ENCODE results near the gene GDAP2.

DNA sequence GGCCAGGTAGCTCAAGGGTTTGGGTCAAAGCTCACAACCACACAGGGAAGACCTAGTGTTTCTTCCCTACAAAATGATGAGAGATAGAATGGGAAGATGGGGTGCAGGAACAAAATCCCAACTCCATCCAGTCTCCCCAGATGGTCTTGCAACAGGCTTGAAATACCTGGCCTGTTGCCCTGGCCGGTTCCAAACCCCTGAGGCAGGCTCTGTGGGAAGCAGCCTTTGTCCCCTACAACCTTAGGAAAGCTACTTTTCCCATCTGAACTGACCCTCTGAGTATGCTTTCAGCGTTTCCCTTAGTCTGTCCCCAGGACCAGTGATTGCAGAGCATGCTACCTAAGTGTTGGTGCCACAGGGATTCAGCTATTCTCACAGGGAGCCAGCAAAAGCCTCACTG lies 104.0 kb downstream of the GDAP2 start:
- TF ChIP-seq, protein P1, sequence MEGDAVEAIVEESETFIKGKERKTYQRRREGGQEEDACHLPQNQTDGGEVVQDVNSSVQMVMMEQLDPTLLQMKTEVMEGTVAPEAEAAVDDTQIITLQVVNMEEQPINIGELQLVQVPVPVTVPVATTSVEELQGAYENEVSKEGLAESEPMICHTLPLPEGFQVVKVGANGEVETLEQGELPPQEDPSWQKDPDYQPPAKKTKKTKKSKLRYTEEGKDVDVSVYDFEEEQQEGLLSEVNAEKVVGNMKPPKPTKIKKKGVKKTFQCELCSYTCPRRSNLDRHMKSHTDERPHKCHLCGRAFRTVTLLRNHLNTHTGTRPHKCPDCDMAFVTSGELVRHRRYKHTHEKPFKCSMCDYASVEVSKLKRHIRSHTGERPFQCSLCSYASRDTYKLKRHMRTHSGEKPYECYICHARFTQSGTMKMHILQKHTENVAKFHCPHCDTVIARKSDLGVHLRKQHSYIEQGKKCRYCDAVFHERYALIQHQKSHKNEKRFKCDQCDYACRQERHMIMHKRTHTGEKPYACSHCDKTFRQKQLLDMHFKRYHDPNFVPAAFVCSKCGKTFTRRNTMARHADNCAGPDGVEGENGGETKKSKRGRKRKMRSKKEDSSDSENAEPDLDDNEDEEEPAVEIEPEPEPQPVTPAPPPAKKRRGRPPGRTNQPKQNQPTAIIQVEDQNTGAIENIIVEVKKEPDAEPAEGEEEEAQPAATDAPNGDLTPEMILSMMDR (IDR thresholded peaks at IDR 0.05), result no peak
- no peak for TF ChIP-seq POLR2A (IDR thresholded peaks at IDR 0.05)
